Activated T-cell treated with anti-CD3 and anti-CD28 coated beads, Interleukin-2, amount 50 U/mL, for 4 hours (primary cell): ENCODE data around the gene TCF20. TPM values are rescaled to one million over a fixed set of nuclear protein-coding genes. Genes with fewer than 3 reads are reported as not detected.

Experiments used
- ATAC-seq, 2 donors: fragments of 200-7000 bp; cut with Tn5 transposase; one replicate each; pipeline ENCODE4 v1.10.0; 2021
- DNase-seq: peaks from one replicate; pipeline ENCODE4 v3.0.0-alpha.2; 2020
- H3K27me3 Mint-ChIP-seq: one replicate; pipeline ENCODE4 v1.8.0; 2021; ENCODE audit warnings: low read depth, mixed read lengths
- H3K36me3 Mint-ChIP-seq: one replicate; pipeline ENCODE4 v1.8.0; 2022; ENCODE audit warnings: mixed read lengths; ENCODE audit not compliant: insufficient read depth
- H3K4me1 Mint-ChIP-seq: one replicate; pipeline ENCODE4 v1.8.0; 2021; ENCODE audit warnings: low read depth, mixed read lengths
- H3K4me3 Mint-ChIP-seq: one replicate; pipeline ENCODE4 v1.8.0; 2021; ENCODE audit warnings: mild to moderate bottlenecking, moderate library complexity, mixed read lengths
- H3K9me3 Mint-ChIP-seq: one replicate; pipeline ENCODE4 v1.8.0; 2021; ENCODE audit warnings: mixed read lengths
- total RNA-seq, 3 donors: library from RNA; stranded (reverse); gene quantifications; one replicate each; pipeline ENCODE4 v1.2.1, GENCODE V29; 2021

The TCF20 gene
- total RNA-seq, 3 donors from 2014 or later: 68.1 to 74.4 (median 69.9) TPM

DNA sequence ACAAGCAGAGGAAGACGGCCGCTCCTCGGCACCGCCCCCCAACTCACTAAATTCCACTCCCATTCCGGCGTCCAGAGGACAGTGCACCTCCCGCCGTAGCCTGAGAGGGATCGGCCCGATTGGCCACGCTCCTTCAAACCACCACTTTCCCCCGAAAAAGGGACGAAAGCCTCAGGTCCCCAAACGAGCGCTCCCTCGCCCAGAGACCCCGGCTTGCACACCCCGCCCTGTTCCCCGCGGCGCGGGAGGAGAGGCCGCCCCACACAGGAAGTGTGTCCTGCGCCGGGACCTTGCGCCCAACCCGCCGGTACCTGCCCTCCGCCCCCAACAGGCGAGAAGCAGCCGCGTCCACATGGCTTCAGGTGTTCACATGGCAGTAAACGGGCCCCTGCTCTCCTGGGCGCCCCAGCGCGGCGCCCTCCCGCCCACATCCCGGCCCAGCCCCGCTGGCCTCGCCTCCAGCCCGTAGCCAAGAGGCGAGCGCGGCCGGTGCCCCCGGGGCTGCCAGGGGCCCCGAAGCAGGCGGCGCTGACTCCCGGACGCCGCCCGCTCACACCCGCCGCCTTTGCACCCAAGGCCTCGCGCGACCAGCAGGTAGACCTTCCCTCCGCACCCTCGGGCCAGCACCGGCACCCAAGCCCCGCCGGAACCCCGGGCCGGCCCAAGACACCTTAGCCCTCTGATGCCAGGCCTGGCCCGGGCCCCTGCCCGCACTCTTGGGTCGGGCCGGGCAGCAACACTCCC lies 849 bp downstream of the TCF20 start:
- Mint-ChIP-seq H3K36me3 (no peaks in the 10 kb centered on the region), H3K9me3 (no peaks in the 10 kb centered on the region), H3K4me3 (peak overlapping the region; percentile 97), H3K27me3 (no peaks in the 10 kb centered on the region), H3K4me1 (peaks cover 43% of the 10 kb centered on the region)
- ATAC-seq (peak; percentile 70 to 73), DNase-seq (peak; percentile 60)

DNA sequence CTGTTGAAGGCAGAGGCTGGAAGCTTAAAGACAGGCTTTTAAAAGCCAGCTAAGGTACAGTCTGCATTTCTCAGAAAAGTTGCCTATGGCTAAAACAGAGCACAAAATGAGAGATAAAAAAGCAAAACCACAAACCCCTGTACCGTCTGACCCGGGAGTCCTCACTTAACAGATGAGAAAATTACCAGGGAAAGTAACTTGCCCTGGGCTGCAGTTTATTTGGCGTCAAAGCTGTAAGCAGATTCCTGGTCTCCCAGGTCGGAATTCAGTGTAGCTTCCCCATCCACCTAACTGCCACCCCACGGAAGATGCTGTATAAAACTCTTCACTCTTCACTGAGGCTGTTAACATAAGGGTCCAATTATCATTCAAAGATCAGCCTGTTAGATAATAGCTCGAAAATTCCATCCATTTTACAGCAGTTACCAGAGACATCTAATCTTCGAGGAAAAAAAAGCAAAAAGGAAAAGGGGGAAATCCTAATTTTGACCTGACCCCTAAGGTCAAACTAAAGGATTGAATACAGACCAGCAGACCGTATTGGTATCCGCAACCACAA lies 1.5 kb downstream of the TCF20 start:
- DNase-seq: no peak
- H3K4me1 Mint-ChIP-seq: peaks cover 50% of the 10 kb centered on the region
- H3K9me3 Mint-ChIP-seq: no peaks in the 10 kb centered on the region
- ATAC-seq: no peak
- H3K36me3 Mint-ChIP-seq: no peaks in the 10 kb centered on the region
- H3K27me3 Mint-ChIP-seq: no peaks in the 10 kb centered on the region
- peak overlapping the region; percentile 97 for H3K4me3 Mint-ChIP-seq

DNA sequence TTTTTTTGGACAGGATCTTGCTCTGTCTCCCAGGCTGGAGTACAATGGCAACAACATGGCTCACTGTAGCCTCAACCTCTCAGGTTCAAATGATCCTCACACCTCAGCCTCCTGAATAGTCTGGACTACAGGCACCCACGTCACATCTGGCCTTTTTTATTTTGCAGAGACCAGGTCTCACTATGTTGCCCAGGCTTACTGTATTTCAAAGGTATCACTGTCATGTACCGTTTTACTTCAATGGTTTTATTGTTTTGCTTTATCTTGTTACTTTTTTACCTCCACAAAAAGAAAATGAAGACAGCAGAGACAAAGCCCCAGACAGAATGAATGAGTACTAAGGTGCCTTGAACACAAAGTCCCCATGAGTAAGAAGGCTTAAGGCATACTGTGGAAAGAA lies 5.1 kb downstream of the TCF20 start:
- Mint-ChIP-seq H3K9me3 (no peaks in the 10 kb centered on the region), H3K4me3 (no peak overlapping the region), H3K36me3 (peaks cover 4% of the 10 kb centered on the region), H3K4me1 (peaks cover 83% of the 10 kb centered on the region), H3K27me3 (no peaks in the 10 kb centered on the region)
- ATAC-seq (no peak), DNase-seq (no peak)

DNA sequence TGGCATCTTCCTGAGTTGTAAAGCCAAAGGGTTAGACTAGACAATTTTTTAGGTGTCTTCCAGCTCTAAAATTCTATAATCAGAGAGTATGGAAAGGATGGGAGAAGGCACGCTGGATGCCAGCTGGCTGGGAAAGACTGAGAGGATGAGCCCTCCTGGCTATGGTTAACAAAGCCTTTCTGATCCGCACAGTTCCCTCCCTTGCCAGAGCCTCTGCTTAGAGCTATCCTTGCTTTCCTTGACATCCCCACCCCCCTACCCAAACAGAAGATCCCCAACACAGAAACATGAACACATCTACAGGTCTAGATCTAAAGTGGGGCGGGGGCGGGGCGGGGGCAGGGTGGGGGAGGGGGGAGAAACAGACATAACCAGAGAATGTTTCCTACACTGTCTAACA lies 6.5 kb downstream of the TCF20 start:
- Mint-ChIP-seq H3K36me3 (peaks cover 4% of the 10 kb centered on the region), H3K9me3 (no peaks in the 10 kb centered on the region), H3K27me3 (no peaks in the 10 kb centered on the region), H3K4me1 (peaks cover 90% of the 10 kb centered on the region), H3K4me3 (no peak overlapping the region)
- no peak for DNase-seq
- no peak for ATAC-seq

DNA sequence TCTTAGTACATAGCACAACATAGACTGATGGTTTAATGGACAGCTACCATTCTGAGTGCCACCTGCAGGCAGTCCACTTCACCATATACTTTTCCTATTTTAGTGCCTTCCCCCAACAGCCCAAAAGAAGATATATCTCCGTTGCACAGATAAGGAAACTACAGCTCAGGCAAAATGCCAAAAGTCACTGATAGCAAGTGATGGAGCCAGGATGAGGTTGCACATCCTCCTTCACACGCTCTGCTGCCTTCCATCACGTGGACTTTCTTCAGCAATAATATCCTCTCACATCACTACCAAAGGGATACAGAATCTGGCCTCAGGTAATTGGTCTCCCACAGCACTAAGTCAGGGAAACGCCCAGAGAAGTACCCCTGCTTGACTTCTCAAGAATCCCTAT lies 7.5 kb downstream of the TCF20 start:
- peaks cover 89% of the 10 kb centered on the region for H3K4me1 Mint-ChIP-seq
- H3K36me3 Mint-ChIP-seq: peaks cover 4% of the 10 kb centered on the region
- no peak for DNase-seq
- ATAC-seq: no peak
- no peak overlapping the region for H3K4me3 Mint-ChIP-seq
- H3K9me3 Mint-ChIP-seq: no peaks in the 10 kb centered on the region
- H3K27me3 Mint-ChIP-seq: no peaks in the 10 kb centered on the region

DNA sequence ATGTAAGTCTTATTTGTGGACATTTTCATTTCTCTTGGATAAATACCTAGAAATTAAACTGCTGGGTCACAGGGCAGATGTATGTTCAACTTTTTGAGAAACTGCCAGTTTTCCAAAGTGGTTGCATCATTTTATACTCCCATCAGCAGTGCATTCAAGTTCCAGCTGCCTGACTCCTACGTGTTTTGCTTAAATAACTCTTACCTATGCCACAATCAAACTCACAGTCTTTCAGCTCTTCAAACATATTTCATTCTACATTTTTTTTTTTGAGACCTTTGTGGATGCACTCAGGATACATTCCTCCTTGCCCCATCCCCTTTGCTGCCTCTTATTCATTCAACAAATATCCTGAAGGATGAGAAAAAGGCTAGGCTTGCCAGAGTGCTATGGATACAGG lies 9.2 kb downstream of the TCF20 start:
- DNase-seq (no peak), ATAC-seq (no peak)
- Mint-ChIP-seq H3K4me3 (no peak overlapping the region), H3K27me3 (no peaks in the 10 kb centered on the region), H3K9me3 (no peaks in the 10 kb centered on the region), H3K36me3 (peaks cover 5% of the 10 kb centered on the region), H3K4me1 (peaks cover 91% of the 10 kb centered on the region)

DNA sequence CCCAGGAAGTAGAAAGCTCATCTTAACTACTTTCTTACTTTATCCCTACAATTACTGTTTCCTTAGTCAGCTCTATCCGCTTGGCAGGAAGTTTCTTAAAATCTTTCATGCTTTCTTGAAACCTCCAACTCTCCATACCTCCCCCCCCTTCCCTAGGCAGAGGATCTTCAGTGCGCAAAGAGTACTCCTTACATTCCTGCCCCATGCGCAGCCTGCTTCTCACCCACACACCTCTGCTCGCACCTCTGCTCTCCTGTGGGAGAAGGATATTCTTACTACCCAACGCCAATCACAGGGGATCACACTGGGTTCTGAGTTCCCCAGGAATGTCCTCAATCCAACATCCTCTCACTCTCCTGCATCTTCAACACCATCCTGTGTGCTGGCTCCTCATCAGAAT lies 12.3 kb downstream of the TCF20 start:
- ATAC-seq: no peak

DNA sequence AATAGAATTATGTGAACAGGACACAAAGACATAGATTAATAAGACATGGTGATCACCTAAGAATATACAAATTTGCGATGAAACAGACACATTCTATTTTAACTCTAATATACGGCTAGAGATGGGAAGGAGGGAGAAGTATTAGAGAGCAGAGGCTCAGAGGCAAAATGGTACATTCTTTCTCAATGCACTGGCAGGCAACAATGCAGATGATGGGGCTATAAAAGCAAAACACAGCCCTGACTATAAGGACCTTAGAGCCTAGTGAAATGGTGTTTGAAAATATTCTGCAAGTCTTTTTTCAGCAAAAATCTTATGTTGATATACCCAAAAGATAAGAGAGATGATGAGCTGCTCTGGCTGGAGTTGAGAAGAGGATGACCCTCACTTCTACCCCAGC lies 13.1 kb downstream of the TCF20 start:
- Mint-ChIP-seq H3K4me3 (no peak overlapping the region), H3K9me3 (no peaks in the 10 kb centered on the region)

More for the DNA sequence above, 12.3 kb downstream of the TCF20 start:
- H3K4me1 Mint-ChIP-seq: peaks cover 75% of the 10 kb centered on the region
- no peaks in the 10 kb centered on the region for H3K9me3 Mint-ChIP-seq
- DNase-seq: no peak
- H3K36me3 Mint-ChIP-seq: peaks cover 10% of the 10 kb centered on the region
- no peak overlapping the region for H3K4me3 Mint-ChIP-seq
- no peaks in the 10 kb centered on the region for H3K27me3 Mint-ChIP-seq

DNA sequence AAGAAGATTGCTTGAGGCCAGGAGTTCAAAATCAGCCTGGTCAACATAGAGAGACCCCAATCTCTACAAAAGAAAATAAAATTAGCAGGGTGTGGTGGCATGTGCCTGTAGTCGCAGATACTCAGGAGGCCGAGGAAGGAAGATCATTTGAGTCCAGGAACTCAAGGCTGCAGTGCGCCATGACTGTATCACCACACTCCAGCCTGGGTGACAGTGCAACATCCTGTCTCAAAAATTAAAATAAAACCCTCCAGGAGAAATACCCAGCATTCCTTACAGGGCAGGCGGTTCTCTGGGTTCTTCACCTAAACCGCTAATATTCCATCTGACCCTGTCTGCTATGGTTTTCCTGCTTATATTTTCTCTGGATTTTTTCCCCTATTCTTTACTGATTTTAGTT lies 13.5 kb downstream of the TCF20 start:
- Mint-ChIP-seq H3K36me3 (peaks cover 6% of the 10 kb centered on the region), H3K4me1 (peaks cover 65% of the 10 kb centered on the region), H3K27me3 (no peaks in the 10 kb centered on the region), H3K9me3 (no peaks in the 10 kb centered on the region), H3K4me3 (no peak overlapping the region)
- ATAC-seq (peak in 1 of 2 donors; percentile 28), DNase-seq (no peak)

More for the DNA sequence above, 13.1 kb downstream of the TCF20 start:
- ATAC-seq (no peak), DNase-seq (no peak)
- Mint-ChIP-seq H3K27me3 (no peaks in the 10 kb centered on the region), H3K4me1 (peaks cover 70% of the 10 kb centered on the region), H3K36me3 (peaks cover 9% of the 10 kb centered on the region)

DNA sequence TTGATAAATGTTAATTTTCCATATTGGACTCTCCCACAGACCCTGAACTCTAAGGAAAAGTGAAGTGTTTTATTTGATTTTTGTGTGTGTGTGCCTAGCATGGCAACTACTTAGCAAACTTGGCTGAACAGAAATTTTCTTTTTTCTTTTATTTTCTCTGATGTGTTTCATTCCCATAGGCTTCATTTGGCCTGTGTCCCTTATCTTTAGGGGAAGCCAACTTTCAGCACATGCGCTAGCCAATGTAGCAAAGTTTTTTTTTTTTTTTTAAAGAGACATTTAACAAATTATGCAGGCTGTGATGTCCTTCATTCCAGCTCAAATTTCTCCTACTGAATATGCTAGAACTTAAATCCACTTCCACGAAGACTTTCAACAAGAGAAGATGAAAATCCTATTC lies 14.2 kb downstream of the TCF20 start:
- Mint-ChIP-seq H3K4me1 (peaks cover 60% of the 10 kb centered on the region), H3K9me3 (no peaks in the 10 kb centered on the region), H3K36me3 (peaks cover 6% of the 10 kb centered on the region), H3K27me3 (no peaks in the 10 kb centered on the region), H3K4me3 (no peak overlapping the region)
- DNase-seq (no peak), ATAC-seq (no peak)

DNA sequence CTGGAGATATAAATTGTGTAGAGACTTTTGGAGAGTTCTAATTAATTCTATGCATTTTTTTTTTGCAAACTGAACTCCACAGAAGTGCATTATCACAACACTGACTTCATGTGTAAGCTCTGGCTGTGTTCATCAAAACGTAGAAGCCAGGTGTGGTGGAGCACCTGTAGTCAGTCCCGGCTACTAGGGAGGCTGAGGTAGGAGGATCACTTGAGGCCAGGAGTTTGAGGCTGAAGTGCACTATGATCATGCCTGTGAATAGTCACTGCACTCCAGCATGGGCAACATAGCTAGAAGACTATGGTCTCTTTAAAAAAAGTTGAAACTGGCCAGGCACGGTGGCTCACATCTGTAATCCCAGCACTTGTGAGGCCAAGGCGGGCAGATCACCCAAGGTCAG lies 20.6 kb downstream of the TCF20 start:
- Mint-ChIP-seq H3K9me3 (no peaks in the 10 kb centered on the region), H3K36me3 (peaks cover 5% of the 10 kb centered on the region), H3K4me1 (peaks cover 39% of the 10 kb centered on the region), H3K27me3 (no peaks in the 10 kb centered on the region), H3K4me3 (no peak overlapping the region)
- DNase-seq (no peak), ATAC-seq (no peak)

DNA sequence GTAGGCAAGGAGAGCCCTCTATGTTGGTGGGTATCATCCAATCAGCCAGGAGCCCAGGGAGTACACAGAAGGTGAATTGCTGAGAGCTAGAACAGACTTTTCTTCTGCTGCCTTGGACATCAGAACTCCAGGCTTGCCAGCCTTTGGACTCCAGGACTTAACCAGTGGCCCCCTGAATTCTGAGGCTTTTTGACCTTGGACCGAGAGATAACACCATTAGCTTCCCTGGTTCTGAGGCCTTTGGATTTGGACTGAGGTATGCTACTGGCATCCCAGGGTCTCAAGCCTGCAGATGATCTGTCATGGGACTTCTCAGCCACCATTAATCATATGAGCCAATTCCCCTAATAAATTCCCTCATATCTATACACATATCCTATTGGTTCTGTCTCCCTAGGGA lies 21.5 kb downstream of the TCF20 start:
- H3K9me3 Mint-ChIP-seq: no peaks in the 10 kb centered on the region
- no peak overlapping the region for H3K4me3 Mint-ChIP-seq
- H3K36me3 Mint-ChIP-seq: peaks cover 7% of the 10 kb centered on the region
- DNase-seq (no peak), ATAC-seq (no peak)
- H3K4me1 Mint-ChIP-seq: peaks cover 37% of the 10 kb centered on the region
- no peaks in the 10 kb centered on the region for H3K27me3 Mint-ChIP-seq

DNA sequence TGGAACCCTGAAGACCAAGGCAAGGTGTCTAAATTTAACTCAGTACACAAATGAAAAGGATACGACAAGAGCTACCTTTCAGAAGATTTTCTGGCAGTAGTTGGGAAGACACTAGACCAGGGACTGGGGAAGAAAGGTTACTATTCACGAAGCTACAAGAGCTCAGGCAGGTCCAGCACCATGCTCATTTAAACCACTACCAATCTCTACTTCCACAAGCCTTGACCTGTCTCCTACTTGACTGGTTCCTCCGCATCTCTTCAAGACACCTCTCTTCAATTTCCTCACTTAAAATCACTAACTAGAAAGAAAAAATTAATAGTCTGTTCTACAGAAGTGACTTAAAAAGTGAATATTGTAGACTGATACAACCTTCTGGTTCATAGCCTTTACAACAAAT lies 22.9 kb downstream of the TCF20 start:
- H3K9me3 Mint-ChIP-seq: no peaks in the 10 kb centered on the region
- peaks cover 14% of the 10 kb centered on the region for H3K36me3 Mint-ChIP-seq
- no peak for DNase-seq
- H3K4me3 Mint-ChIP-seq: no peak overlapping the region
- ATAC-seq: no peak
- H3K27me3 Mint-ChIP-seq: no peaks in the 10 kb centered on the region
- peaks cover 46% of the 10 kb centered on the region for H3K4me1 Mint-ChIP-seq

DNA sequence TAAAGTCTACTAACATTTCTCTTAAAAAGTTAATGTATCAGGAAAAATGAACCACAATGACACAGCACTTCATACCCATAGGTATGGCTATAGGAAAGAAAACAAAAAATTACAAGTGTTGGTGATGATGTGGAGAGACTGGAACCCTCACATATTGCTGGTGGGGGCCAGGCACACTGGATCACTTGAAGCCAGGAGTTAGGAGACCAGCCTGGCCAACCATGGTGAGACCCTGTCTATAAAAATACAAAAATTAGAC lies 26.7 kb downstream of the TCF20 start:
- Mint-ChIP-seq H3K4me1 (peaks cover 47% of the 10 kb centered on the region), H3K27me3 (no peaks in the 10 kb centered on the region), H3K36me3 (peaks cover 18% of the 10 kb centered on the region), H3K9me3 (no peaks in the 10 kb centered on the region), H3K4me3 (no peak overlapping the region)
- DNase-seq (no peak), ATAC-seq (no peak)

DNA sequence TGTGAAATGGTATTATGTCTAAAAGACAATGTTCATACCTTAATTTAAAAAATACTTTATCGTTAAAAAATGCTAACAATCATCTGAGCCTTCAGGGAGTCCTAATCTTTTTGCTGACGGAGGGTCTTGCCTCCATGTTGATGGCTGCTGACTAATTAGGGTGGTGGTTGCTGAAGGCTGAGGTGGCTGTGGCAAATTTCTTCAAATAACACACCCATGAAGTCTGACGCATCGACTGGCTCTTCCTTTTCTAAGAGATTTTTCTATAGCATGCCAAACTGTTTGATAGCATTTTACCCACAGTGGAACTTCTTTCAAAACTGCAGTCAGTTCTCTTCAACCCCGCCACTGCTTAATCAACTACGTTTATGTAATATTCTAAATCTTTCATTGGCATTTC lies 33.6 kb downstream of the TCF20 start:
- H3K36me3 Mint-ChIP-seq: peaks cover 16% of the 10 kb centered on the region
- H3K4me3 Mint-ChIP-seq: no peak overlapping the region
- peaks cover 4% of the 10 kb centered on the region for H3K9me3 Mint-ChIP-seq
- no peaks in the 10 kb centered on the region for H3K27me3 Mint-ChIP-seq
- H3K4me1 Mint-ChIP-seq: peaks cover 61% of the 10 kb centered on the region
- ATAC-seq (no peak), DNase-seq (no peak)
